Activated CD8-positive, alpha-beta T cell treated with anti-CD3 and anti-CD28 coated beads, Interleukin-2, amount 10 ng/mL, durations not matched to agents 7 days and 5 days (primary cell): ENCODE data around the gene BET1L. TPM values are rescaled to one million over a fixed set of nuclear protein-coding genes. Genes with fewer than 3 reads are reported as not detected.
"Not testable (repeated sequence)": the region's sequence is repeated elsewhere in the genome, so short reads cannot be mapped to it uniquely, and the experiment has no call there.

ENCODE experiments used
- ATAC-seq: fragments of 150-1000 bp; cut with Tn5 transposase; one replicate; pipeline ENCODE4 v1.10.0; 2021; ENCODE audit warnings: moderate library complexity
- CTCF ChIA-PET: fragments of 350-600 bp; sonication (Branson Sonifier 250); formaldehyde crosslinking; loops from one replicate; lab custom pipeline; 2021; ENCODE audit warnings: antibody characterized with exemption; lab: Charles Lee
- POLR2A ChIA-PET: fragments of 350-600 bp; sonication (Branson Sonifier 250); formaldehyde crosslinking; loops from one replicate; lab custom pipeline; 2021; ENCODE audit warnings: antibody characterized with exemption; lab: Charles Lee
- DNase-seq: peaks from one replicate; pipeline ENCODE4 v3.0.0-alpha.2; 2020
- H3K27ac Mint-ChIP-seq: one replicate; pipeline ENCODE4 v1.8.0; 2021; ENCODE audit warnings: mild to moderate bottlenecking, mixed read lengths
- H3K27me3 Mint-ChIP-seq: one replicate; pipeline ENCODE4 v1.8.0; 2021; ENCODE audit warnings: low read depth, mixed read lengths
- H3K36me3 Mint-ChIP-seq: one replicate; pipeline ENCODE4 v1.8.0; 2021; ENCODE audit warnings: low read depth, mixed read lengths
- H3K4me1 Mint-ChIP-seq: one replicate; pipeline ENCODE4 v1.8.0; 2021; ENCODE audit warnings: low read depth, mixed read lengths
- H3K4me3 Mint-ChIP-seq: one replicate; pipeline ENCODE4 v1.8.0; 2021; ENCODE audit warnings: mild to moderate bottlenecking, mixed read lengths
- H3K9me3 Mint-ChIP-seq: one replicate; pipeline ENCODE4 v1.8.0; 2022; ENCODE audit warnings: mixed read lengths; ENCODE audit not compliant: insufficient read depth
- total RNA-seq, 2 experiments: library from RNA; stranded (reverse); gene quantifications; one replicate each; pipeline ENCODE4 v1.2.3, GENCODE V29; 2021

BET1L gene
- total RNA-seq, 2 experiments from 2014 or later = 33.8 to 34.2 TPM

DNA sequence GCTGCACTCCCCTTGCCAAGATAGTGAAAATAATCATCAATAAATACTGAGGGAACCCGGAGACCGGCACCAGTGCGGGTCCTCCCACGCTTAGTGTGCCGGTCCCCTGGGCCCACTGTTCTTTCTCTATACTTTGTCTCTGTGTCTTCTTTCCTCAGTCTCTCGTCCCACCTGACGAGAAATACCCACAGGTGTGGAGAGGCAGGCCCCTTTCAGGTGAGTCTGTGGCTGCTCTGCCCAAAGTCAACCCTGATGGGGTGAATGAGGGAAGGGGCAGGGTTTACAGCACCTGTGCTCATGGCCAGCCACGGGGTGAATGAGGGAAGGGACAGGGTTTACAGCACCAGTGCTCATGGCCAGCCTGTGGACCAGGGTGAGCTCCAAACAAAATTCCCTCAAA, 4.7 kb downstream of the BET1L start:
- peak overlapping the region; percentile 26 for H3K4me3 Mint-ChIP-seq

DNA sequence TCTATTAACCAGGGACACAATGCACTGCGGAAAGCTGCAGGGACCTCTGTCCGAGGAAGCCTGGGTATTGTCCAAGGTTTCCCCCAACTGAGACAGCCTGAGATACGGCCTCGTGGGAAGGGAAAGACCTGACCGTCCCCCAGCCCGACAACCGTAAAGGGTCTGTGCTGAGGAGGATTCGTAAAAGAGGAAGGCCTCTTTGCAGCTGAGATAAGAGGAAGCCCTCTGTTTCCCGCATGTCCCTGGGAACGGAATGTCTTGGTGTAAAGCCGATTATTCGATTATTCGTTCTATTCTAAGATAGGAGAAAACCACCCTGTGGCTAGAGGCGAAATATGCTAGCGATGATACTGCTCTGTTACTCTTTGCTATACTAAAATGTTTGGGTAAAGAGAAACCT, 5.2 kb downstream of the BET1L start:
- Mint-ChIP-seq H3K4me1 (peaks cover 56% of the 10 kb centered on the region), H3K27me3 (no peaks in the 10 kb centered on the region), H3K4me3 (peak overlapping the region; percentile 26), H3K27ac (peak overlapping the region; percentile 77), H3K36me3 (peaks cover 29% of the 10 kb centered on the region), H3K9me3 (no peaks in the 10 kb centered on the region)
- DNase-seq (peak; percentile 21), ATAC-seq (no peak)
- ChIA-PET CTCF (no interaction called here), POLR2A (no interaction called here)

More for the DNA sequence above, 4.7 kb downstream of the BET1L start:
- ChIA-PET POLR2A (no interaction called here), CTCF (interaction anchor here (0.9 kb wide), 1 partner anchor 48 kb away, joined by 3 read pairs; no protein-coding TSS in a partner anchor)
- peak overlapping the region; percentile 77 for H3K27ac Mint-ChIP-seq
- ATAC-seq = no peak
- H3K27me3 Mint-ChIP-seq = no peaks in the 10 kb centered on the region
- DNase-seq = peak; percentile 19
- no peaks in the 10 kb centered on the region for H3K9me3 Mint-ChIP-seq
- H3K36me3 Mint-ChIP-seq = peaks cover 30% of the 10 kb centered on the region
- peaks cover 56% of the 10 kb centered on the region for H3K4me1 Mint-ChIP-seq

GRCh38 chr11:200224-201003, 6.8 kb downstream of the BET1L start:
- Mint-ChIP-seq H3K27ac (no peak overlapping the region), H3K4me3 (no peak overlapping the region)
- no peak for ATAC-seq

GRCh38 chr11:199782-200181, 7.4 kb downstream of the BET1L start:
- no peaks in the 10 kb centered on the region for H3K9me3 Mint-ChIP-seq
- DNase-seq (peak; percentile 22), ATAC-seq (no peak)
- no peak overlapping the region for H3K4me3 Mint-ChIP-seq
- no peak overlapping the region for H3K27ac Mint-ChIP-seq
- H3K27me3 Mint-ChIP-seq = no peaks in the 10 kb centered on the region
- H3K36me3 Mint-ChIP-seq = peaks cover 15% of the 10 kb centered on the region
- peaks cover 37% of the 10 kb centered on the region for H3K4me1 Mint-ChIP-seq
- ChIA-PET POLR2A (no interaction called here), CTCF (interaction anchor here (0.9 kb wide), 1 partner anchor 51 kb away, joined by 3 read pairs; no protein-coding TSS in a partner anchor)

More at GRCh38 chr11:200224-201003, 6.8 kb downstream of the BET1L start:
- peak; percentile 17 for DNase-seq
- ChIA-PET POLR2A (no interaction called here), CTCF (interaction anchor here (0.9 kb wide), 1 partner anchor 51 kb away, joined by 3 read pairs; no protein-coding TSS in a partner anchor)
- H3K9me3 Mint-ChIP-seq = no peaks in the 10 kb centered on the region
- peaks cover 44% of the 10 kb centered on the region for H3K4me1 Mint-ChIP-seq
- peaks cover 20% of the 10 kb centered on the region for H3K36me3 Mint-ChIP-seq
- H3K27me3 Mint-ChIP-seq = no peaks in the 10 kb centered on the region

GRCh38 chr11:199004-199581, 8.1 kb downstream of the BET1L start:
- DNase-seq = peak; percentile 19

DNA sequence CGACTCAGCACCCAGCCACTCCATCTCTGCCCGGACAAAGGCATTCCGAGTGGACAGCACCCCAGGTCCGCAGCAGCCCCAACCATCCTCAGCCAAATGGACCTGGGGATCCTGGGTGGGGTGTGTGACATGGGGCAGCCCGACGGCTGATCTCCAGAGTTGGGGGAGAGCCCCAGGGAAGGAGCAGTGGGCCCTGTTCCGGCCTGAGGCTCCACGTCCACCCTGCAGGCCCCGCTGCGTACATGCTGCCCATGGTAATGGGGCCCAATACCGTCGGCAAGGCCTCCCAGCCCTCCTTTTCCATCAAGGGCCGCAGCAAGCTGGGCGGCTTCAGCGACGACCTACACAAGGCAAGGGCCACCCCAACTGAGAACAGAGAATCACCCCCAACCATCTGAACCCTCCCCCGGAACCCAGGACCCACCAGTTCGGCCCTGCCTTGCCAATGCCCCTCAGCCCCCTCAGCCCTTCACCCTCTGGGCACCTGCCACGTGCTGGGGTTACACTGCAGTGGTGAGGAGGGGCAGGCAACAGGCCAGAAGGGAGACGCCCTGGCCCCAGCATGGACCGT, 8.9 kb downstream of the BET1L start:
- Mint-ChIP-seq H3K9me3 (no peaks in the 10 kb centered on the region), H3K27me3 (no peaks in the 10 kb centered on the region), H3K27ac (peak overlapping the region; percentile 44), H3K4me1 (peaks cover 23% of the 10 kb centered on the region), H3K4me3 (no peak overlapping the region), H3K36me3 (peaks cover 3% of the 10 kb centered on the region)
- ChIA-PET CTCF (no interaction called here), POLR2A (no interaction called here)
- ATAC-seq (no peak), DNase-seq (peak; percentile 16)

More at GRCh38 chr11:199004-199581, 8.1 kb downstream of the BET1L start:
- POLR2A ChIA-PET = no interaction called here
- CTCF ChIA-PET = no interaction called here
- Mint-ChIP-seq H3K4me3 (no peak overlapping the region), H3K4me1 (peaks cover 31% of the 10 kb centered on the region), H3K27ac (no peak overlapping the region), H3K9me3 (no peaks in the 10 kb centered on the region), H3K36me3 (peaks cover 11% of the 10 kb centered on the region), H3K27me3 (no peaks in the 10 kb centered on the region)
- ATAC-seq = no peak

- POLR2A ChIA-PET = no interaction called here
- DNase-seq (peak; percentile 20), ATAC-seq (no peak)
- Mint-ChIP-seq H3K27ac (no peak overlapping the region), H3K27me3 (no peaks in the 10 kb centered on the region), H3K4me1 (peaks cover 17% of the 10 kb centered on the region), H3K4me3 (no peak overlapping the region), H3K36me3 (no peaks in the 10 kb centered on the region), H3K9me3 (no peaks in the 10 kb centered on the region)
- CTCF ChIA-PET = interaction anchor here (1.3 kb wide), 1 partner anchor 53 kb away, joined by 4 read pairs; no protein-coding TSS in a partner anchor
These were observed 9.4 kb downstream of the BET1L start for GRCh38 chr11:197741-198235.

DNA sequence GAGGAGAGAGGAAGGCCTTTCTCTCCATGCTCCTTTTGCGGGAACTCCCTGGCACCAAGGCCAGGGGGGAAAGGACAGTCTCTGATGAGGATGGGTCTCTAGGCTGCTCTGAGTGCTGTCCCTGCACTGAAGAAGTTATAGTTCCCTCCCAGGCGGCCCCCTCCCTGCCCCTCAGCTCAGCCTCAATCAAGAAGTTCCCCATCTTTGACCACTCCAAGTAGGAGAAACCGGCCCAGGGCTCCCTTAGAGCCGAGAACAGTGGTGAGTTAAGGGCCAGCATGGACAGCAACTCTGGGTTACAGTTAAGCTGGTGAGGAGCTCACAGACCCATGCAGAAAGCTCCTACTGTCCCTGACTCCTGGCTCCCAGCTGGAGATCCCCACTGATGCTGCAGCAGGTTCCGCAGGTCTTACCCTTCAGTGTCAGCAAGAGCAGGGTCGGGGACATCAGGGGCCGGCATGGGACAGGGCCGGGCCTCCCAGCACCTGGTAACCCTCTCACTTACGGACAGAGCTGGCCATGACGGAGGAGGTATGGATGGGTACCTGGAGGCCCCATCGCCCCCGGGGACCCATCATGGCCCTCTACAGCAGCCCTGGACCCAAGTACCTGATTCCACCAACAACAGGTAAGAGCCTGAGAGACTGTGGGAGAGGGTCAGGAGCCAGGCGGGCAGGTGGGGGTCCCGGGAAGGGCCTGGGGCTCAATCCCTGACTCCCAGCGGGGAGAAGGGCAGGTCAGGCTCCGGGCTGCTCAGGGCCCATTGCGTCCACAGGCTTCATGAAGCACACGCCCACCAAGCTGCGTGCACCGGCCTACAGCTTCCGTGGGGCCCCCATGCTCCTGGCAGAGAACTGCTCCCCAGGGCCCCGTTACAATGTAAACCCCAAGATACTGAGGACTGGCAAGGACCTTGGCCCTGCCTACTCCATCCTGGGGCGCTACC, 10.1 kb downstream of the BET1L start:
- no peak for ATAC-seq
- H3K36me3 Mint-ChIP-seq = no peaks in the 10 kb centered on the region
- no peaks in the 10 kb centered on the region for H3K9me3 Mint-ChIP-seq
- ChIA-PET CTCF (interaction anchor here (1.3 kb wide), 1 partner anchor 53 kb away, joined by 4 read pairs; no protein-coding TSS in a partner anchor), POLR2A (no interaction called here)
- no peak overlapping the region for H3K27ac Mint-ChIP-seq
- peaks cover 12% of the 10 kb centered on the region for H3K4me1 Mint-ChIP-seq
- peak; percentile 19 for DNase-seq
- no peak overlapping the region for H3K4me3 Mint-ChIP-seq
- no peaks in the 10 kb centered on the region for H3K27me3 Mint-ChIP-seq

GRCh38 chr11:193481-193880, 13.7 kb downstream of the BET1L start:
- H3K4me1 Mint-ChIP-seq, H3K36me3 Mint-ChIP-seq, H3K4me3 Mint-ChIP-seq, H3K9me3 Mint-ChIP-seq, CTCF ChIA-PET, ATAC-seq, POLR2A ChIA-PET, H3K27ac Mint-ChIP-seq, H3K27me3 Mint-ChIP-seq: not testable (repeated sequence)
- peak; percentile 19 for DNase-seq

DNA sequence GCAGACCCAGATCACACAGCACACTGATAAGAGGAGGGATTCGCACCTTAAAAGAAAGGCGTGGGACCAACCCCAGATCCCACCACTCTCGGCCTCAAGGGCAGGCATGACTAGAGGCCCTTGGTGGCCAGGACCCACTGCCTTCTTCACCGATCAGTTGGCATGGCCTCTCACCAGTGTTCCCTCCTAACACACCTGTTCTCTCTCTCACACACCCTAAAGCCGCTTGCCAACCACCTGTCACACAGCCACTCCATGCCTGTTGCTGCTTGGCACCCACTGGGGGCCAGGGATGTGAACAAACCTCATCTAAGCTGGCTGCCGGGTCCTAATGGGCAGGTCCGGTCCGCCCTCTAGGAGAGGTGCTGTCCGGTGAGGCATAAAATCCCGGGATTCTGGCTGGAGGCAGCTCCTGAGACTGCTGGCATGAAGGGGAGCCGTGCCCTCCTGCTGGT, 14.5 kb downstream of the BET1L start, which contains the start of gene SCGB1C1:
Gene SCGB1C1, plus strand, starts transcription at position 405 of the 455 bp plus-strand sequence. Its CDS starts 22 bp downstream, at position 427.
- H3K4me1 Mint-ChIP-seq, H3K27me3 Mint-ChIP-seq, POLR2A ChIA-PET, ATAC-seq, H3K4me3 Mint-ChIP-seq, CTCF ChIA-PET, DNase-seq, H3K9me3 Mint-ChIP-seq, H3K27ac Mint-ChIP-seq, H3K36me3 Mint-ChIP-seq: not testable (repeated sequence)
